K562 (cell line): ENCODE measurements around the gene HNRNPU. TPM values are rescaled to one million over a fixed set of nuclear protein-coding genes. Genes with fewer than 3 reads are reported as not detected.

ENCODE experiments used
- CREB1 ChIP-seq, 2 experiments: sonication (generic) in 1 of 2; formaldehyde crosslinking in 1 of 2; IDR thresholded peaks; 2 replicates each; pipeline versions ENCODE4 v1.6.1 to v1.8.0; 2012 to 2022; ENCODE audit warnings: inconsistent platforms in 1 of 2, mild to moderate bottlenecking in 1 of 2, missing genetic modification reagents in 1 of 2, moderate library complexity in 1 of 2
- DACH1 ChIP-seq: fragments of 450-650 bp; IDR thresholded peaks from 2 replicates; pipeline ENCODE4 v1.6.1; 2018; ENCODE audit not compliant: partially characterized antibody
- FOXJ3 ChIP-seq: sonication (generic); formaldehyde crosslinking; IDR thresholded peaks from 2 replicates; pipeline ENCODE4 v1.4.0; 2020; ENCODE audit warnings: mild to moderate bottlenecking, missing genetic modification reagents
- FOXP1 ChIP-seq: sonication (generic); formaldehyde crosslinking; IDR thresholded peaks from 2 replicates; pipeline ENCODE4 v1.8.0; 2022; ENCODE audit warnings: mild to moderate bottlenecking, missing genetic modification reagents
- GMEB1 ChIP-seq: fragments of 250-450 bp; sonication (Bioruptor Pico); IDR thresholded peaks from 2 replicates; pipeline ENCODE4 v1.4.0; 2020; ENCODE audit warnings: mild to moderate bottlenecking
- HDAC1 ChIP-seq, 2 experiments: fragments of 450-650 bp; IDR thresholded peaks; 2 replicates each; pipeline ENCODE4 v1.6.1; 2016 to 2017; ENCODE audit warnings: inconsistent platforms in 1 of 2, mild to moderate bottlenecking in 1 of 2, moderate library complexity in 1 of 2
- KDM2B ChIP-seq: fragments of 250-450 bp; sonication (Bioruptor Pico); IDR thresholded peaks from 2 replicates; pipeline ENCODE4 v1.8.0; 2021; ENCODE audit warnings: mild to moderate bottlenecking, moderate library complexity
- MBD2 ChIP-seq: sonication (generic); IDR thresholded peaks from 2 replicates; pipeline ENCODE4 v1.6.1; 2016; ENCODE audit warnings: low read depth, borderline replicate concordance
- NR4A1 ChIP-seq, 2 experiments: fragments of 250-450 bp in 1 of 2; fragments of 450-650 bp in 1 of 2; sonication (Bioruptor Pico) in 1 of 2; IDR thresholded peaks; 2 replicates each; pipeline versions ENCODE4 v1.4.0 to v1.6.1; 2016 to 2020; ENCODE audit warnings: mild to moderate bottlenecking in 2 of 2, missing compliant biosample characterization in 1 of 2, missing genetic modification characterization in 1 of 2, moderate library complexity in 1 of 2
- POLR2A ChIP-seq: fragments of 450-650 bp; conservative IDR thresholded peaks from 2 replicates; pipeline ENCODE4 v1.6.1; 2016
- POLR2AphosphoS2 ChIP-seq: IDR thresholded peaks from 2 replicates; pipeline ENCODE4 v1.6.1; 2012; ENCODE audit warnings: low read length, improper control_type of control experiment
- PPARD ChIP-seq: fragments of 250-450 bp; sonication (Bioruptor Pico); IDR thresholded peaks from 2 replicates; pipeline ENCODE4 v1.8.0; 2022; ENCODE audit warnings: inconsistent platforms, mild to moderate bottlenecking, moderate library complexity
- RFX5 ChIP-seq: IDR thresholded peaks from 2 replicates; pipeline ENCODE4 v1.6.1; 2011; ENCODE audit warnings: low read depth, mild to moderate bottlenecking, improper control_type of control experiment, low read length
- RNF2 ChIP-seq: sonication (generic); IDR thresholded peaks from 2 replicates; pipeline ENCODE4 v1.6.1; 2016
- SNIP1 ChIP-seq: fragments of 450-650 bp; IDR thresholded peaks from 2 replicates; pipeline ENCODE4 v1.7.1; 2017; ENCODE audit warnings: low read depth, mild to moderate bottlenecking
- TAF7 ChIP-seq: fragments of 450-650 bp; IDR thresholded peaks from 2 replicates; pipeline ENCODE4 v1.6.1; 2016; ENCODE audit warnings: missing genetic modification characterization, missing compliant biosample characterization
- TEAD1 ChIP-seq, 2 experiments: fragments of 450-650 bp in 1 of 2; sonication (generic) in 1 of 2; formaldehyde crosslinking; IDR thresholded peaks; 2 replicates each; pipeline versions ENCODE4 v1.4.0 to v1.8.0; 2020 to 2022; ENCODE audit warnings: mild to moderate bottlenecking in 2 of 2, missing genetic modification reagents in 1 of 2
- TFE3 ChIP-seq: fragments of 450-650 bp; formaldehyde crosslinking; IDR thresholded peaks from 2 replicates; pipeline ENCODE4 v1.4.0; 2020; ENCODE audit warnings: mild to moderate bottlenecking, mixed read lengths
- TRIM24 ChIP-seq, 2 experiments: fragments of 450-650 bp; IDR thresholded peaks; 2 replicates each; pipeline ENCODE4 v1.6.1; 2016
- ZBTB26 ChIP-seq: fragments of 450-650 bp; formaldehyde crosslinking; IDR thresholded peaks from 2 replicates; pipeline ENCODE4 v1.4.0; 2022; ENCODE audit warnings: missing genetic modification characterization
- ZBTB9 ChIP-seq: fragments of 450-650 bp; formaldehyde crosslinking; IDR thresholded peaks from 2 replicates; pipeline ENCODE4 v1.4.0; 2020; ENCODE audit warnings: mild to moderate bottlenecking, moderate library complexity
- ZNF174 ChIP-seq: fragments of 250-450 bp; sonication (Bioruptor Pico); IDR thresholded peaks from 2 replicates; pipeline ENCODE4 v1.4.0; 2020; ENCODE audit warnings: mild to moderate bottlenecking
- ZNF184 ChIP-seq: sonication (generic); formaldehyde crosslinking; IDR thresholded peaks from 2 replicates; pipeline ENCODE4 v1.5.0; 2020; ENCODE audit warnings: missing genetic modification reagents
- ZNF24 ChIP-seq: fragments of 450-650 bp; IDR thresholded peaks from 2 replicates; pipeline ENCODE4 v1.6.1; 2016
- ZNF445 ChIP-seq: fragments of 250-450 bp; sonication (Bioruptor Pico); IDR thresholded peaks from 2 replicates; pipeline ENCODE4 v1.4.0; 2020; ENCODE audit warnings: low read depth, mild to moderate bottlenecking, moderate library complexity
- ZNF551 ChIP-seq: fragments of 250-450 bp; sonication (Bioruptor Pico); IDR thresholded peaks from 2 replicates; pipeline ENCODE4 v1.5.0; 2021; ENCODE audit warnings: mild to moderate bottlenecking, moderate library complexity
- polyA plus RNA-seq, 8 experiments: library from polyadenylated mRNA; depleted of rRNA in 4 of 8; stranded (reverse) in 5 of 8; unstranded in 3 of 8; fragments of >200 nt; fragmentation: Nextera tagmentation in 2 of 8; fragmentation: Illumina TruSeq in 1 of 8; extraction: Ambion mirVana in 2 of 8; extraction: Trizol in 1 of 8; gene quantifications; 2 replicates each; pipeline versions ENCODE4 v1.2.1 to v1.2.3, GENCODE V29; 2011 to 2014; ENCODE audit warnings: inconsistent platforms in 1 of 8, missing spikeins in 1 of 8
- total RNA-seq, 7 experiments: library from RNA; depleted of rRNA in 6 of 7; stranded (reverse); fragments of >200 nt in 6 of 7; fragmentation: Illumina TruSeq in 2 of 7; extraction: Trizol in 2 of 7; gene quantifications; 2 replicates each; pipeline versions ENCODE4 v1.2.1 to v1.2.3, GENCODE V29; 2011 to 2021; ENCODE audit warnings: low replicate concordance in 1 of 7

The HNRNPU gene
- total and polyA plus RNA-seq, 9 of the 15 experiments (the other 6 are each of a cell fraction or from before 2014, with no cell fraction given): 159 to 777 (median 577) TPM

- TF ChIP-seq GMEB1 (CRISPR knock-in tag): no peak
- no peak for TF ChIP-seq PPARD
- TF ChIP-seq FOXJ3 (CRISPR knock-in tag): no peak
- TF ChIP-seq ZNF184 (CRISPR knock-in tag): no peak
- no peak for TF ChIP-seq ZNF174 (CRISPR knock-in tag)
- TF ChIP-seq CREB1 (IDR thresholded peaks at IDR 0.05): 0 out of 2 replicates have a peak, but pooled peaks have one; percentile 4
- no peak for TF ChIP-seq CREB1 (CRISPR knock-in tag; IDR thresholded peaks at IDR 0.05)
- no peak for TF ChIP-seq ZBTB26 (CRISPR knock-in tag)
- TF ChIP-seq ZNF445 (CRISPR knock-in tag): no peak
- TF ChIP-seq POLR2AphosphoS2: peak; percentile 69; the same call in 1 of the 2 replicates
- TF ChIP-seq ZNF24: no peak
- TF ChIP-seq TRIM24 (IDR thresholded peaks at IDR 0.05): no peak
- peak in 1 of 2 experiments; percentile 40; a peak in 1 of 4 replicates for TF ChIP-seq TEAD1 (CRISPR knock-in tag; IDR thresholded peaks at IDR 0.05)
- no peak for TF ChIP-seq MBD2
- no peak for TF ChIP-seq RNF2
- TF ChIP-seq HDAC1 (IDR thresholded peaks at IDR 0.05): peak in 1 of 2 experiments; percentile 40; a peak in 1 of 4 replicates
- TF ChIP-seq ZNF551 (CRISPR knock-in tag): 0 out of 2 replicates have a peak, but pooled peaks have one; percentile 61
- no peak for TF ChIP-seq TFE3
- no peak for TF ChIP-seq TAF7 (tag)
- TF ChIP-seq SNIP1: no peak
- TF ChIP-seq NR4A1 (CRISPR knock-in tag; IDR thresholded peaks at IDR 0.05): no peak
- TF ChIP-seq NR4A1 (tag; IDR thresholded peaks at IDR 0.05): no peak
- TF ChIP-seq RFX5: no peak
- TF ChIP-seq FOXP1 (CRISPR knock-in tag): no peak
- TF ChIP-seq POLR2A: peak; percentile 47; the same call in 1 of the 2 replicates
- no peak for TF ChIP-seq KDM2B (CRISPR knock-in tag)
- TF ChIP-seq ZBTB9: 0 out of 2 replicates have a peak, but pooled peaks have one; percentile 41
- TF ChIP-seq DACH1: no peak
These were observed 26.6 kb downstream of the HNRNPU start (continued) for GRCh38 chr1:244837597-244838258.
